Hepatocyte (in vitro differentiated cells): ENCODE results near the gene UBE2J2. TPM values are rescaled to one million over a fixed set of nuclear protein-coding genes. Genes with fewer than 3 reads are reported as not detected.

ENCODE experiments used
- DNase-seq: peaks from one replicate; pipeline ENCODE4 v3.0.0-alpha.2; 2016; ENCODE audit warnings: low spot score
- H2AFZ ChIP-seq: fragments of 200-600 bp; sonication (generic); 2 replicates; pipeline ENCODE4 v1.6.0; 2016; ENCODE audit warnings: antibody characterized with exemption, mild to moderate bottlenecking
- H3K27ac ChIP-seq: fragments of 200-600 bp; sonication (generic); 2 replicates; pipeline ENCODE4 v1.5.1; 2016; ENCODE audit warnings: mild to moderate bottlenecking
- H3K27me3 ChIP-seq: fragments of 200-600 bp; sonication (generic); 2 replicates; pipeline ENCODE4 v1.6.1; 2016
- H3K36me3 ChIP-seq: fragments of 200-600 bp; sonication (generic); replicated peaks from 2 replicates; pipeline ENCODE4 v1.5.1; 2016; ENCODE audit warnings: low read depth; ENCODE audit not compliant: insufficient read depth
- H3K4me1 ChIP-seq: fragments of 200-600 bp; sonication (generic); 2 replicates; pipeline ENCODE4 v1.5.1; 2016; ENCODE audit warnings: mild to moderate bottlenecking, moderate library complexity; ENCODE audit not compliant: insufficient read depth
- H3K4me2 ChIP-seq: fragments of 200-600 bp; sonication (generic); 2 replicates; pipeline ENCODE4 v1.6.0; 2016
- H3K4me3 ChIP-seq: fragments of 200-600 bp; sonication (generic); 2 replicates; pipeline ENCODE4 v1.5.1; 2016; ENCODE audit warnings: mild to moderate bottlenecking
- H3K79me2 ChIP-seq: fragments of 200-600 bp; sonication (generic); 2 replicates; pipeline ENCODE4 v1.6.0; 2017; ENCODE audit warnings: mild to moderate bottlenecking
- H3K9me2 ChIP-seq: fragments of 200-600 bp; sonication (generic); replicated peaks from 2 replicates; pipeline ENCODE4 v1.6.0; 2017; ENCODE audit warnings: mild to moderate bottlenecking; ENCODE audit not compliant: insufficient read depth
- H3K9me3 ChIP-seq: fragments of 200-600 bp; sonication (generic); 2 replicates; pipeline ENCODE4 v1.5.1; 2016; ENCODE audit warnings: low read depth, mild to moderate bottlenecking
- H4K20me1 ChIP-seq: fragments of 200-600 bp; sonication (generic); 2 replicates; pipeline ENCODE4 v1.6.0; 2016; ENCODE audit warnings: mild to moderate bottlenecking; ENCODE audit not compliant: insufficient read depth, poor library complexity, severe bottlenecking
- CTCF ChIP-seq: fragments of 200-600 bp; sonication (generic); IDR thresholded peaks from 2 replicates; pipeline ENCODE4 v1.5.1; 2016; ENCODE audit warnings: antibody characterized with exemption, mild to moderate bottlenecking; ENCODE audit not compliant: poor library complexity
- EZH2 ChIP-seq: fragments of 200-600 bp; sonication (generic); IDR thresholded peaks from 2 replicates; pipeline ENCODE4 v1.6.1; 2016; ENCODE audit warnings: antibody characterized with exemption, mild to moderate bottlenecking, borderline replicate concordance
- EZH2phosphoT487 ChIP-seq: fragments of 200-600 bp; sonication (generic); IDR thresholded peaks from one replicate; pipeline ENCODE4 v1.6.1; 2018; ENCODE audit warnings: antibody characterized with exemption, mild to moderate bottlenecking, low read depth, moderate library complexity; ENCODE audit not compliant: unreplicated experiment, severe bottlenecking
- WGBS: methylation state at CpG from one replicate; pipeline ENCODE4 v1.1.6; 2016; ENCODE audit warnings: low lambda C conversion rate; ENCODE audit errors: missing lambda C conversion rate; 5-methylcytosine and 5-hydroxymethylcytosine counted together
- polyA plus RNA-seq: library from polyadenylated mRNA; unstranded; fragments of >200 nt; fragmentation: Nextera tagmentation; extraction: Ambion mirVana; gene quantifications from 2 replicates; pipeline ENCODE4 v1.2.1, GENCODE V29; 2016
- total RNA-seq: library from RNA; depleted of rRNA; stranded (reverse); fragments of >200 nt; gene quantifications from 2 replicates; pipeline ENCODE4 v1.2.3, GENCODE V29; 2014

The UBE2J2 gene
- total and polyA plus RNA-seq, 2 experiments from 2014 or later = 31.7 to 66.7 TPM

- Histone ChIP-seq H3K27ac (no peak overlapping the region), H3K4me3 (no peak overlapping the region), H3K4me2 (no peak overlapping the region), H3K36me3 (no peaks in the 10 kb centered on the region), H3K79me2 (no peaks in the 10 kb centered on the region), H3K4me1 (no peaks in the 10 kb centered on the region), H3K9me3 (no peaks in the 10 kb centered on the region), H4K20me1 (no peaks in the 10 kb centered on the region), H2AFZ (no peak overlapping the region), H3K9me2 (no peaks in the 10 kb centered on the region), H3K27me3 (no peaks in the 10 kb centered on the region)
- 81% methylated on average over 23 of the region's 26 CpGs for WGBS
- TF ChIP-seq CTCF = no peak
- no peak for TF ChIP-seq EZH2phosphoT487
- no peak for TF ChIP-seq EZH2
- DNase-seq = no peak
These were observed 8.1 kb upstream of the UBE2J2 start for GRCh38 chr1:1281533-1282321.

DNA sequence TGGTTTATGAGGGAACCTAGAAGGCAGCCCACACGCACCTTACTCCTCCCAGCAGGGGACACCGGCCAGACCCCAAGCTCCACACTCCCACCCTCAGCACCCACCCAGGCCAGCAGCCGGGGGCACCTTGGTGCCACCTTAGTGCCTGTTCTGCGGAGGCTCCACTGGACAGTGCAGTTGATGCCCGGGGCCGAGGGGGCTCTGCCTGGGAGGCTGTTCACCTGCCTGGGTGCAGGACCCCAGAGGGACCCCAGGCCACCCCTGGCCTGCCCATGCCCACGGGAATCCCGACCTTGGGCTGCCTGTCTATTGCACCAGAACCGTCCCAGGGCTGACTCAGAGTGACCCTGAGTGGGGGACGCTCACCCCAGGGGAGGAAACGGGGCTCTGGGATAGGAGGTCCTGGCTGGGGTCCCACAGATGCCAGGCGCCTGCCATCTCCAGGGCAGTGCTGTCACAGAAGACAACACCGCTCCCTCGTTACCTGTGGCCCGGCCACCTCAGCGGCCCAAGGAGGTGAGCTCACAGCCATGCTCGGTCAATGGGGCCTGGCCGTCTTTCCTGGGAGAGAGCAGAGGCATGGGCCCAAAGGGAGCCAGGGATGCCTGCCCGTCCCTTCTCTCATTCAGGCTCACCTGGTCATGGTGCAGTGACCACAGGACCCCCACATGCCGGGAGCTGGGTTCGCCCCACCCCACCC, 7.3 kb upstream of the UBE2J2 start:
- DNase-seq = no peak
- Histone ChIP-seq H3K79me2 (no peaks in the 10 kb centered on the region), H3K27me3 (no peaks in the 10 kb centered on the region), H3K27ac (no peak overlapping the region), H3K4me1 (no peaks in the 10 kb centered on the region), H3K4me2 (no peak overlapping the region), H3K9me2 (no peaks in the 10 kb centered on the region), H3K4me3 (no peak overlapping the region), H2AFZ (no peak overlapping the region), H4K20me1 (no peaks in the 10 kb centered on the region), H3K9me3 (no peaks in the 10 kb centered on the region), H3K36me3 (no peaks in the 10 kb centered on the region)
- 92% methylated on average over 19 of the region's 21 CpGs for WGBS
- no peak for TF ChIP-seq EZH2
- TF ChIP-seq EZH2phosphoT487 = no peak
- TF ChIP-seq CTCF = no peak

DNA sequence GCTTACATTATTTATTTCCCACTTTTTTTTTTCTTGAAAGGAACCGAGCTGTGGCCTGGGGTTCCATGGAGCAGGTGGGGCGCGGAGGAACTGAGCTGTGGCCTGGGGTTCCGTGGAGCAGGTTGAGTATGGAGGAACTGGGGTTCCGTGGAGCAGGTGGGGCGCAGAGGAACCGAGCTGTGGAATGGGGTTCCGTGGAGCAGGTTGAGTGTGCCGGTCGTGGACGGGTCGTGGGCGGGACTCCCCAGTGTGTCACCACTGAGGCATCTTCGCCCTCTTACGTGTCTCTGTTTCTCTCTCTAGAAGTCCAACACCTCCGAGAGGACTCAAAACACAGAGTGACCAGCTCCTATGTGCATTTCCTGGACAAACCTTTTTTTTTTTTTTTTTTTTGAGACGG, 5.4 kb upstream of the UBE2J2 start:
- 89% methylated on average over 16 of the region's 17 CpGs for WGBS
- H3K9me3 ChIP-seq = no peaks in the 10 kb centered on the region
- TF ChIP-seq CTCF (no peak), EZH2 (no peak), EZH2phosphoT487 (no peak)
- no peak for DNase-seq
- H3K4me3 ChIP-seq = no peak overlapping the region
- no peaks in the 10 kb centered on the region for H3K36me3 ChIP-seq
- H3K4me1 ChIP-seq = no peaks in the 10 kb centered on the region
- no peaks in the 10 kb centered on the region for H4K20me1 ChIP-seq
- no peaks in the 10 kb centered on the region for H3K79me2 ChIP-seq
- no peak overlapping the region for H3K27ac ChIP-seq
- no peaks in the 10 kb centered on the region for H3K9me2 ChIP-seq
- no peaks in the 10 kb centered on the region for H3K27me3 ChIP-seq
- H2AFZ ChIP-seq = no peak overlapping the region
- no peak overlapping the region for H3K4me2 ChIP-seq
